K562 (cell line): ENCODE data around the gene TRPM4. TPM values are rescaled to one million over a fixed set of nuclear protein-coding genes. Genes with fewer than 3 reads are reported as not detected.

ENCODE experiments used
- AFF4 ChIP-seq: sonication (generic); formaldehyde crosslinking; IDR thresholded peaks from 2 replicates; pipeline ENCODE4 v1.8.0; 2023; ENCODE audit warnings: mild to moderate bottlenecking, missing genetic modification reagents
- BCLAF1 ChIP-seq, 2 experiments: fragments of 450-650 bp in 1 of 2; IDR thresholded peaks; 2 replicates each; pipeline ENCODE4 v1.6.1; 2011 to 2017; ENCODE audit warnings: low read depth in 2 of 2, antibody characterized with exemption in 1 of 2, borderline replicate concordance in 1 of 2, low read length in 1 of 2, mild to moderate bottlenecking in 1 of 2, mixed read lengths in 1 of 2; ENCODE audit not compliant: control insufficient read depth in 1 of 2
- BDP1 ChIP-seq: IDR thresholded peaks from 3 replicates; pipeline ENCODE4 v1.6.1; 2011; ENCODE audit not compliant: insufficient read length, insufficient read depth
- CBX8 ChIP-seq: fragments of 200-600 bp; sonication (generic); IDR thresholded peaks from 2 replicates; pipeline ENCODE4 v1.6.1; 2012; ENCODE audit warnings: borderline replicate concordance, mixed run types, low read depth, mild to moderate bottlenecking, moderate library complexity, mixed read lengths, low read length, control low read depth, inconsistent platforms; ENCODE audit not compliant: poor library complexity, severe bottlenecking; ENCODE audit errors: extremely low read depth
- CGGBP1 ChIP-seq: fragments of 250-450 bp; sonication (Bioruptor Pico); IDR thresholded peaks from 2 replicates; pipeline ENCODE4 v1.9.0; 2021; ENCODE audit warnings: mild to moderate bottlenecking
- EWSR1 ChIP-seq: fragments of 450-650 bp; IDR thresholded peaks from 2 replicates; pipeline ENCODE4 v1.6.1; 2018; ENCODE audit warnings: borderline replicate concordance, mild to moderate bottlenecking, low read depth, moderate library complexity; ENCODE audit not compliant: partially characterized antibody
- FIP1L1 ChIP-seq: fragments of 200-400 bp; formaldehyde crosslinking; IDR thresholded peaks from 2 replicates; pipeline ENCODE4 v1.6.1; 2018; ENCODE audit warnings: mild to moderate bottlenecking, low read depth, low read length; ENCODE audit not compliant: poor library complexity, severe bottlenecking
- HOXB6 ChIP-seq: fragments of 250-450 bp; sonication (Bioruptor Pico); IDR thresholded peaks from 2 replicates; pipeline ENCODE4 v1.5.1; 2022; ENCODE audit warnings: mild to moderate bottlenecking, borderline replicate concordance
- KDM4B ChIP-seq, 2 experiments: fragments of 450-650 bp in 1 of 2; sonication (generic) in 1 of 2; IDR thresholded peaks; 2 replicates each; pipeline ENCODE4 v1.6.1; 2016 to 2017; ENCODE audit warnings: borderline replicate concordance in 2 of 2, antibody characterized with exemption in 1 of 2, low read depth in 1 of 2, mild to moderate bottlenecking in 1 of 2
- MECOM ChIP-seq: fragments of 250-450 bp; sonication (Bioruptor Pico); IDR thresholded peaks from 2 replicates; pipeline ENCODE4 v1.8.0; 2022; ENCODE audit warnings: inconsistent platforms
- MYC ChIP-seq, 2 experiments: fragments of 250-450 bp in 1 of 2; sonication (Bioruptor Pico) in 1 of 2; IDR thresholded peaks; 2 replicates each; pipeline versions ENCODE4 v1.5.1 to v1.6.1; 2012 to 2021; ENCODE audit warnings: low read depth in 2 of 2, borderline replicate concordance in 1 of 2, improper control_type of control experiment in 1 of 2, low read length in 1 of 2, mild to moderate bottlenecking in 1 of 2, moderate library complexity in 1 of 2
- NELFE ChIP-seq: IDR thresholded peaks from 2 replicates; pipeline ENCODE4 v1.6.1; 2011; ENCODE audit warnings: mild to moderate bottlenecking; ENCODE audit not compliant: insufficient read depth, insufficient read length
- PHB ChIP-seq: fragments of 250-450 bp; sonication (Bioruptor Pico); IDR thresholded peaks from 2 replicates; pipeline ENCODE4 v1.5.0; 2021
- RFX1 ChIP-seq: fragments of 450-650 bp; IDR thresholded peaks from 2 replicates; pipeline ENCODE4 v1.6.1; 2016; ENCODE audit warnings: mild to moderate bottlenecking, moderate library complexity
- SPI1 ChIP-seq: IDR thresholded peaks from 2 replicates; pipeline ENCODE4 v1.6.1; 2011; ENCODE audit warnings: low read depth, low read length, control low read depth, borderline replicate concordance
- polyA plus RNA-seq, 8 experiments: library from polyadenylated mRNA; depleted of rRNA in 4 of 8; stranded (reverse) in 5 of 8; unstranded in 3 of 8; fragments of >200 nt; fragmentation: Nextera tagmentation in 2 of 8; fragmentation: Illumina TruSeq in 1 of 8; extraction: Ambion mirVana in 2 of 8; extraction: Trizol in 1 of 8; gene quantifications; 2 replicates each; pipeline versions ENCODE4 v1.2.1 to v1.2.3, GENCODE V29; 2011 to 2014; ENCODE audit warnings: inconsistent platforms in 1 of 8, missing spikeins in 1 of 8
- total RNA-seq, 7 experiments: library from RNA; depleted of rRNA in 6 of 7; stranded (reverse); fragments of >200 nt in 6 of 7; fragmentation: Illumina TruSeq in 2 of 7; extraction: Trizol in 2 of 7; gene quantifications; 2 replicates each; pipeline versions ENCODE4 v1.2.1 to v1.2.3, GENCODE V29; 2011 to 2021; ENCODE audit warnings: low replicate concordance in 1 of 7

The TRPM4 gene
- total and polyA plus RNA-seq, 9 of the 15 experiments (the other 6 are each of a cell fraction or from before 2014, with no cell fraction given), result 6.5 to 45.4 (median 15.2) TPM

- no peak for TF ChIP-seq RFX1
- TF ChIP-seq NELFE, result no peak
- TF ChIP-seq BCLAF1 (IDR thresholded peaks at IDR 0.05; ENCODE audit: borderline replicate concordance in 1 of 2, control insufficient read depth in 1 of 2, low read depth in 2 of 2, low read length in 1 of 2), result no peak
- TF ChIP-seq HOXB6 (CRISPR knock-in tag), result no peak
- TF ChIP-seq EWSR1, result no peak
- peak; percentile 99 for TF ChIP-seq SPI1
- TF ChIP-seq MYC (IDR thresholded peaks at IDR 0.05; ENCODE audit: low read depth, low read length), result no peak
- no peak for TF ChIP-seq MYC (CRISPR knock-in tag; IDR thresholded peaks at IDR 0.05; ENCODE audit: borderline replicate concordance, low read depth)
- no peak for TF ChIP-seq CBX8
- TF ChIP-seq MECOM (CRISPR knock-in tag), result no peak
- TF ChIP-seq KDM4B (IDR thresholded peaks at IDR 0.05; ENCODE audit: borderline replicate concordance in 2 of 2, low read depth in 1 of 2), result no peak
- no peak for TF ChIP-seq PHB (CRISPR knock-in tag)
- no peak for TF ChIP-seq AFF4 (CRISPR knock-in tag)
- TF ChIP-seq BDP1, result no peak
- no peak for TF ChIP-seq CGGBP1 (CRISPR knock-in tag)
- TF ChIP-seq FIP1L1, result no peak
Observed at GRCh38 chr19:49116544-49116943, 41.0 kb upstream of the TRPM4 start (continued).
